Astrocyte (in vitro differentiated cells and primary cell): Measurements from ENCODE around the gene C11orf42. TPM values are rescaled to one million over a fixed set of nuclear protein-coding genes. Genes with fewer than 3 reads are reported as not detected.

ENCODE experiments used
- DNase-seq: peaks from one replicate; pipeline ENCODE4 v3.0.0-alpha.2; 2010; ENCODE audit warnings: low read depth
- FAIRE-seq: peaks from 2 replicates; lab custom pipeline; 2011; peaks lifted over from hg19 to GRCh38; lab: Jason Lieb, UNC
- H2AFZ ChIP-seq: 2 replicates; pipeline ENCODE4 v1.6.0; 2012; ENCODE audit warnings: low read depth, low read length, inconsistent platforms
- H3K27ac ChIP-seq: 2 replicates; pipeline ENCODE4 v1.5.1; 2011; ENCODE audit warnings: low read depth, low read length, inconsistent platforms
- H3K27me3 ChIP-seq: 2 replicates; pipeline ENCODE4 v1.6.0; 2011; ENCODE audit warnings: low read length, inconsistent platforms; ENCODE audit not compliant: insufficient read depth
- H3K36me3 ChIP-seq: 2 replicates; pipeline ENCODE4 v1.5.1; 2011; ENCODE audit warnings: low read length, inconsistent platforms; ENCODE audit not compliant: insufficient read depth
- H3K4me1 ChIP-seq: 2 replicates; pipeline ENCODE4 v1.5.1; 2011; ENCODE audit warnings: low read length, inconsistent platforms; ENCODE audit not compliant: insufficient read depth
- H3K4me2 ChIP-seq: 2 replicates; pipeline ENCODE4 v1.6.0; 2012; ENCODE audit warnings: low read length, inconsistent platforms
- H3K4me3 ChIP-seq: 2 replicates; pipeline ENCODE4 v1.5.1; 2011; ENCODE audit warnings: low read depth, mild to moderate bottlenecking, low read length, inconsistent platforms; ENCODE audit not compliant: insufficient read depth
- H3K79me2 ChIP-seq: 2 replicates; pipeline ENCODE4 v1.6.0; 2012; ENCODE audit warnings: mild to moderate bottlenecking, low read length, inconsistent platforms; ENCODE audit not compliant: insufficient read depth
- H3K9ac ChIP-seq: 2 replicates; pipeline ENCODE4 v1.6.0; 2012; ENCODE audit warnings: mild to moderate bottlenecking, low read length, inconsistent platforms
- H3K9me3 ChIP-seq: 2 replicates; pipeline ENCODE4 v1.5.1; 2012; ENCODE audit warnings: low read depth, mild to moderate bottlenecking, low read length, inconsistent platforms; ENCODE audit not compliant: insufficient read depth
- H4K20me1 ChIP-seq: 2 replicates; pipeline ENCODE4 v1.6.0; 2012; ENCODE audit warnings: low read length, inconsistent platforms; ENCODE audit not compliant: insufficient read depth
- H3K27ac Mint-ChIP-seq: one replicate; pipeline ENCODE4 v1.8.0; 2021; ENCODE audit warnings: mild to moderate bottlenecking, mixed read lengths; ENCODE audit not compliant: unreplicated experiment
- H3K27me3 Mint-ChIP-seq: one replicate; pipeline ENCODE4 v1.8.0; 2021; ENCODE audit warnings: low read depth, mixed read lengths; ENCODE audit not compliant: unreplicated experiment
- H3K36me3 Mint-ChIP-seq: one replicate; pipeline ENCODE4 v1.8.0; 2021; ENCODE audit warnings: low read depth, mixed read lengths; ENCODE audit not compliant: unreplicated experiment
- H3K4me1 Mint-ChIP-seq: one replicate; pipeline ENCODE4 v1.8.0; 2021; ENCODE audit warnings: low read depth, mixed read lengths; ENCODE audit not compliant: unreplicated experiment
- H3K4me3 Mint-ChIP-seq: one replicate; pipeline ENCODE4 v1.8.0; 2021; ENCODE audit warnings: mild to moderate bottlenecking, moderate library complexity, mixed read lengths; ENCODE audit not compliant: unreplicated experiment
- H3K9me3 Mint-ChIP-seq: one replicate; pipeline ENCODE4 v1.8.0; 2021; ENCODE audit warnings: mild to moderate bottlenecking, mixed read lengths; ENCODE audit not compliant: unreplicated experiment
- CTCF ChIP-seq: IDR thresholded peaks from 2 replicates; pipeline ENCODE4 v1.5.1; 2011; ENCODE audit warnings: low read depth, mild to moderate bottlenecking, inconsistent platforms, low read length, moderate library complexity; ENCODE audit not compliant: insufficient read depth
- EZH2 ChIP-seq: IDR thresholded peaks from 2 replicates; pipeline ENCODE4 v1.6.1; 2012; ENCODE audit warnings: mild to moderate bottlenecking, low read length, inconsistent platforms; ENCODE audit not compliant: insufficient read depth
- total RNA-seq: library from RNA; stranded (reverse); gene quantifications from 2 replicates; pipeline ENCODE4 v1.2.1, GENCODE V29; 2021

Gene C11orf42
- total RNA-seq, 1 donor from 2014 or later = not detected

GRCh38 chr11:6232899-6233298, 27.5 kb downstream of the C11orf42 start:
- no peak for FAIRE-seq
- H3K9me3 ChIP-seq = no peaks in the 10 kb centered on the region
- peaks cover 6% of the 10 kb centered on the region for H3K4me1 ChIP-seq
- DNase-seq = no peak
- no peaks in the 10 kb centered on the region for H3K27me3 ChIP-seq
- H3K36me3 ChIP-seq = no peaks in the 10 kb centered on the region
- H3K27ac ChIP-seq = no peak overlapping the region
- no peaks in the 10 kb centered on the region for H3K27me3 Mint-ChIP-seq
- no peak overlapping the region for H3K27ac Mint-ChIP-seq
- no peaks in the 10 kb centered on the region for H3K9me3 Mint-ChIP-seq
- peak overlapping the region; percentile 98 for H3K4me2 ChIP-seq
- no peak overlapping the region for H3K9ac ChIP-seq
- no peaks in the 10 kb centered on the region for H3K36me3 Mint-ChIP-seq
- H3K4me3 Mint-ChIP-seq = peak overlapping the region; percentile 72
- H3K4me1 Mint-ChIP-seq = peaks cover 8% of the 10 kb centered on the region
- peaks cover 36% of the 10 kb centered on the region for H4K20me1 ChIP-seq
- H3K4me3 ChIP-seq = peak overlapping the region; percentile 1
- peaks cover 63% of the 10 kb centered on the region for H3K79me2 ChIP-seq
- no peak overlapping the region for H2AFZ ChIP-seq
- TF ChIP-seq EZH2 (no peak), CTCF (no peak)

- H3K79me2 ChIP-seq = peaks cover 54% of the 10 kb centered on the region
Measured at GRCh38 chr11:6233984-6234386, 28.6 kb downstream of the C11orf42 start.

More at GRCh38 chr11:6233984-6234386, 28.6 kb downstream of the C11orf42 start:
- Histone ChIP-seq H3K27ac (peak overlapping the region; percentile 77), H3K36me3 (no peaks in the 10 kb centered on the region), H3K4me3 (peak overlapping the region; percentile 97), H3K9ac (peak overlapping the region; percentile 97), H2AFZ (peak overlapping the region; percentile 99), H3K9me3 (no peaks in the 10 kb centered on the region), H3K27me3 (no peaks in the 10 kb centered on the region), H3K4me1 (peaks cover 6% of the 10 kb centered on the region), H4K20me1 (peaks cover 30% of the 10 kb centered on the region), H3K4me2 (peak overlapping the region; percentile 98)
- no peak for DNase-seq
- peaks cover 8% of the 10 kb centered on the region for H3K4me1 Mint-ChIP-seq
- H3K36me3 Mint-ChIP-seq = no peaks in the 10 kb centered on the region
- no peak for FAIRE-seq
- H3K27me3 Mint-ChIP-seq = no peaks in the 10 kb centered on the region
- peaks cover 2% of the 10 kb centered on the region for H3K9me3 Mint-ChIP-seq
- peak overlapping the region; percentile 90 for H3K27ac Mint-ChIP-seq
- H3K4me3 Mint-ChIP-seq = peak overlapping the region; percentile 94
- TF ChIP-seq EZH2 (no peak), CTCF (no peak)
